GM19372 (cell line): ENCODE measurements around the gene ACVR2A.

Source experiments
- ATAC-seq: cut with Tn5 transposase; IDR thresholded peaks from one replicate; pipeline ENCODE4 v1.9.1; 2021; ENCODE audit warnings: mild to moderate bottlenecking, low read depth, moderate library complexity; ENCODE audit not compliant: unreplicated experiment

Gene ACVR2A

DNA sequence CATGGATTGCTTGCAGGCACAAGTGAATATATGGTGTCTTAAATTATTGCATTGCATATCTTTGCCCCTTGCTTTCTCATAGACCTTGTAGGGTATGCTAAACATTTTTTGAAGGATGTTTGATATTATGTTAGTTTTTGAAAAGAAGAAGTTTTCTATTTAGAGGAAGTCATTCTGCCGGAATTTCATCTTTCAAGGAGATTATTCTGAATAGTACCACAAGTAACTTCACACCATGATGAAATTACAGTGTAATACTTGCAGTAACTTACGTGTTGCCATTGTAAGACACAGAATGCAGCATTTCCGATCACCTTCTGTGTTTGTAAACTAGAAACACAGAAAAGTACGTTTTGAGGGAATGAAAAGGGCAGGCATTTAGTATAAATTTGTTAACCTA lies 71.9 kb downstream of the ACVR2A start:
- ATAC-seq: no peak

DNA sequence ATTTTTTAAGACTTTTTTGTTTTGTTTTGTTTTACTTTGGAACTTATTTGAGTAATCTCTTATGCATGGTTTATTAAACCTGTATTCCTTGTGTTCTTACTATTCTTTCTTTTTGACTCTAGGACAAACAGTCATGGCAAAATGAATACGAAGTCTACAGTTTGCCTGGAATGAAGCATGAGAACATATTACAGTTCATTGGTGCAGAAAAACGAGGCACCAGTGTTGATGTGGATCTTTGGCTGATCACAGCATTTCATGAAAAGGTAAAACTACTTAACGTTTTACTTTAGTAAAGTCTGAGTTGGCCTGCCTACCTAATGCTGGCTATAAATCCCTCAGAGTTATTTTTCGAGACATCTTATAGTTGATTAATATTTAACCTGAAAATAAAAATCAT lies 72.3 kb downstream of the ACVR2A start:
- no peak for ATAC-seq

DNA sequence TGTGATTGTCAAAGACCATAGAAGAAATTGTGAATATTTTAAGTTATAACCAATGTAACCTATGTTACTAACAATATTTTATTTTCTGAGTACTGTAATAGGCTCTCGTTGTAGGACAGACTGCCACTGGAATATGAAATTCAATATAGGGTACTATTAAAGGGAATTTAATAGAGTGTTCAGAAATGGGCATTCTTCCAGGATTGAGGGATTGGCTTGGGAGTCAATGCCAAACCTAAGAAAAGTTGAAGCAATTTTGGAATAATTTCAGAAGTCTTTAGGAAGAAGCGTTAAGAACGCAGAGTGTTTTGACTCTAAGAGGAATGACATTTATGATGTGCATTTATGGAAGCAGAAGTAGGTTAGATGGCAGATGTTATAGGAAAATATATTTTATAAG lies 79.0 kb downstream of the ACVR2A start:
- no peak for ATAC-seq

DNA sequence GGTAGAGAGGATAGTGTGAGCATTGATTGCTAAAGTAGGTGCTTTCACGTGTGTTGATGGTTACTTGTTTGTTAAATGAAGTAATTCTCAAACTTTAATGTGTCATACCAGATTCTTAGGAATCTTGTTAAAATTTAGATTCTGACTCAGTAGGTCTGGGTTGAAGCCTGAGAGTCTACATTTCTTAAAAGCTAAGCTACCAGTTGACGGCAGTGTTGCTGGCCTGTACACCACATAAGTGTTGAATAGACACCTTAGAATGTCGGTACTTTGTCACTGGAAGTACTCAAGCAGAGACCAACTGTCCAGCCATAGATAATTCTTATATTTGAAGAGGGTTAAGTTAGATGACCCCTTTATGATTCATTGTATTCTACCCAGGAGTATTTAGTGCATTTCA lies 79.8 kb downstream of the ACVR2A start:
- ATAC-seq: no peak

DNA sequence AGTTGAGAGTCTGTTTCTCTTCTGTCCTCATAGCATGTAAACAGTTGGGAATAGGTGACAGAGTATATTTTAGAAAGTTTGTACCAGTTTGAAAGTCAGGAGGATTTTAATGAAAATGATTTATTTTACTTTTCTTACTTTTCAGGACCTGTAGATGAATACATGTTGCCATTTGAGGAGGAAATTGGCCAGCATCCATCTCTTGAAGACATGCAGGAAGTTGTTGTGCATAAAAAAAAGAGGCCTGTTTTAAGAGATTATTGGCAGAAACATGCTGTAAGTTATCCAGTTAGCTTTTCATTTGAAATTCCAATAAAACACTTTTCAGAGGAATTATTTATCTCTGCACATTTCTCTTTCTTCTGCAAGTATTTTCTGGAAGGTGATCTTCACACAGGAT lies 81.1 kb downstream of the ACVR2A start:
- no peak for ATAC-seq

DNA sequence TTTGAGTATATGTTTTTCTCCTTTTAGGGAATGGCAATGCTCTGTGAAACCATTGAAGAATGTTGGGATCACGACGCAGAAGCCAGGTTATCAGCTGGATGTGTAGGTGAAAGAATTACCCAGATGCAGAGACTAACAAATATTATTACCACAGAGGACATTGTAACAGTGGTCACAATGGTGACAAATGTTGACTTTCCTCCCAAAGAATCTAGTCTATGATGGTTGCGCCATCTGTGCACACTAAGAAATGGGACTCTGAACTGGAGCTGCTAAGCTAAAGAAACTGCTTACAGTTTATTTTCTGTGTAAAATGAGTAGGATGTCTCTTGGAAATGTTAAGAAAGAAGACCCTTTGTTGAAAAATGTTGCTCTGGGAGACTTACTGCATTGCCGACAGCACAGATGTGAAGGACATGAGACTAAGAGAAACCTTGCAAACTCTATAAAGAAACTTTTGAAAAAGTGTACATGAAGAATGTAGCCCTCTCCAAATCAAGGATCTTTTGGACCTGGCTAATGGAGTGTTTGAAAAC lies 82.3 kb downstream of the ACVR2A start:
- ATAC-seq: no peak

DNA sequence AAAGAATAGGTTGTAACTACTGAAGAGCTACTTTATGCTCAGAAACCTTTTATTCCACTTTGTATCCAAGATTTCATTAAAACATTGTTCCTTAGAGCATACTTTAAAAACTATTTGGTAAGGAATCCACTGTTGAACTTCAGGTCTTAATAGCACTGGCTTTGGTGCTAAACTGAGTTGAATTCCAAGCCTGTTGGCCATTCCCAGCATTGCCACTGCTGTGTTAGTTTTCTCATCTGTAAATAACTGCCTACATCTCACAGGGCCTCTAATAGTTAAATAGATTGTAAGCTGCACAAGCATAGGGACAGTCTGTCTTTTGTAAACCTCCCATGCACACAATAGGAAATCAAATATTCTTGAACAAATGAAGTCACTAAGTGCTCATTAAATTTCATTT lies 89.1 kb downstream of the ACVR2A start:
- ATAC-seq: no peak

DNA sequence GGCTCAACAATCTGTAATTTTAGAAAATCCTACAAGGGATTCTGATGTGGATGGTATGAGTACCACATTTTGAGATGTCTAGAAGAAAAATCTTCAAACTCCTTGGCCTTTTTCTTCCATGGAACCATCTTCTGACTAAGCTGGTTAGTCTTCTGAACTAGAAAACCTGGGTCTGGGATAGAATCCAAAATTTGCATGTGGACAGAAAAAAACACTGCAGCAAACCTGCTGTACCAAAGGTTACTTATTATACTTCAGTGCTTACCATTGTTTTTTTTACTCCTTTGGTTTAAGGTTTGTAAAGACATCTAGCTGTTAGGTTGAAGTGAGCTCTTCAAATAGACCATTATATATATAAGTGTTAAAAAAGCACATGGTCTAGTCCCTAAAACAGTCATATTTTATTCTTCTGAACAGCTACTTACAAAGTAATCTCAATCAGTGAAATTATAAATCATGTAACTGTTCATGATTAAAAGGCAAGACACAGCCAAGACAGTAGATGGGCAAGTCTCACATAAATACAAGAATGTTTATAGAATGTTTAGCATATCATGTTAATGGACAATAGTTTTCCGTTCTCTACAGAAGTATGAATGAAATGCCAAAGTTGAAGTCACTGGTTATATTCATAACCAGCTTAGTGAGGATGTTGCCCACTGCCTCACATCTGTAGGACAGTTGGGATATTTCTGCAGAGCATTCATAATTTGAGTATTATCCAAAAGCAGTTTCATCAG lies 90.2 kb downstream of the ACVR2A start:
- no peak for ATAC-seq

DNA sequence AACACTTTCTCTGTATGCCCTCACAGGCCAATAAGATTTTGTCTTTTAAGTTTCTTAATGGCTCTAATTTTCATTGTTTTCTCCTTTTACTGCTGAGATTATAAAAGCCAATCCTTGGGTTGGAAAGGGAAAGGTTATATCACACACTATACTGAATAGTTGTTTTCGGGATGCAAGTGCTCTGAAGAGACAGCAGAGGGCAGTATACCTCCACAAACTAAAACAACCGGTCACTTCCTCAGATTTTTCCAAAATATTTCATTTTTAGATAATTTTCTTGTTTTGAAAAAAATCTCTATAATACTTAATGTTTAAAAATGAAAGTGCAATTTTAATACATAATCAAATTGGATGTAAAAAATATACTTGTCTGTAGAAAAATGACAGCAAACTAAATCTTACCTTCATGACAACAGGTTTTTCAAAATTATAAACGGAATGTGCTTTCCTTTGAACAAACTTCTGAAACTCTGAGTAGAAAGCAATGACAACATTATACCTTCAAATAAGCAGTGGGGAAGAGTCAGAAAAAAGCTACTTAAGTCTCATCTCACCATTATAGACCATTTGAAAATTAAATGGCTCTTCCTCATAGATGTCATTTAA lies 93.0 kb downstream of the ACVR2A start:
- ATAC-seq: peak; percentile 65

DNA sequence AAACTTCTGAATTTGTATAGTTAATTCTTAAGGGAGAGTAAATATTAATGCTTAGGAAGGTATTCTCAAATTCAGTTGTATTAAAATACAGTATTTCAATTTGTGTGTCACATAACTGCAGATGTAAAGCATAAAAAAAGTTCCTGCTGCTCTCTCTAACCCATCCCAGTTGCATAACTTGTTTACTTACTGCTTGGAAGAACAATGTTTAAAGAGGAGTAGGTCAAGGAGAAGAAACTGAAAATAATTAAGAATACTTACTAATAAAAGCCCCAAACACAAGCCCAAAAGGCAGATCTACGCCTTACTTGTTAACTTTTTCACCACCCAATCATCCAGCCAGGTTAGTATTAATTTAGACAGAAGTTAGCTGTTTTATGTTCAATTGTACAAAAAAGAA lies 94.5 kb downstream of the ACVR2A start:
- no peak for ATAC-seq

DNA sequence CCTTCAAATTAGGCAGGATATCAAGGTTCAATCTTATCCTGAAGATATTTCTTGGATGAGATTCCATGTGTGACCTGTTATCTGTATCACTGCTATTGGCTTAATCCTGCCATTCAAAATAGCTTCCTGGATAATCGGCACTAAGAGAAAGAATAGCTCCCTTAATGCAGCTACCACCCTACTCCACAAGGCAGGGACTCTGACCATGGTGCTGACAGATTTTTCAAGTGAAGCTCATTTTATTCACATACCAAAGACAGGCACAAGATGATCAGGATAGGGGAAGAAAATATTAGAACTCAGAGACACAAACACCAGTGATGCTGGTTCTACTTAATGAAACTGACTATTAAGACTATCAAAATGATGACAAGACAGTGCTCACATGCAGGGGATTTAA lies 100.8 kb downstream of the ACVR2A start:
- no peak for ATAC-seq

DNA sequence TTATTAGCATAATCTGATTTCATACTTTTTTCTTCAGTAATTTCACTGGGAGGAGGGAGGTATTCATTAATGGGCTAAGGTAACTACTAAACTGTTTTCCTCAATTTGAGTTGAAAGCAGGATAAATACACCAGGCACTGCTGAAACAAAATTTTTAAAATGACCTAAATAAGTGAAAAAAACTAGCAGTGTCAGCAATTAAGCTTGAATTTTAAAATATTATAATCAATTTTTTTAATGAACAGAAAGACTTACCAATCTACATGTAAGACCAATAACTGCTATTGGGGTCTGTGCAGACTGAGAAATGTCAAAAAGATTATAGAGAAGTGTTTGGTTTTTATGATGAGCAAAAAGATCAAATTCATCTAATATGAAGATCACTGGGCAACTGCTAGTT lies 107.3 kb downstream of the ACVR2A start:
- no peak for ATAC-seq

DNA sequence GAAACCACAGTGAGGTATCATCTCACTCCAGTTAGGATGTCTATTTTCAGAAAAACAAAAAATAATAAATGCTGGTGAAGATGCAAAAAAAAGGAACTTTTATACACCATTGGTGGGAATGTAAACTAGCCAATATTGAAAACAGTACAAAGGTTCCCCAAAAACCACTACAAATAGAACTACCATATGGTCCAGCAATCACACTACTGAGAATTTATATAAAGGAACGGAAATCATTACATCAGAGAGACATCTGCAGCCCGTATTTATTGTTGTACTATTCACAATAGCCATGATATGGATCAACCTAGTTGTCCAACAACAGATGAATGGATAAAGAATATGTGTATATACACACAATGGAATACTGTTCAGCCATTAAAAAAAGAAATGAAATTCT lies 123.7 kb downstream of the ACVR2A start:
- ATAC-seq: no peak

DNA sequence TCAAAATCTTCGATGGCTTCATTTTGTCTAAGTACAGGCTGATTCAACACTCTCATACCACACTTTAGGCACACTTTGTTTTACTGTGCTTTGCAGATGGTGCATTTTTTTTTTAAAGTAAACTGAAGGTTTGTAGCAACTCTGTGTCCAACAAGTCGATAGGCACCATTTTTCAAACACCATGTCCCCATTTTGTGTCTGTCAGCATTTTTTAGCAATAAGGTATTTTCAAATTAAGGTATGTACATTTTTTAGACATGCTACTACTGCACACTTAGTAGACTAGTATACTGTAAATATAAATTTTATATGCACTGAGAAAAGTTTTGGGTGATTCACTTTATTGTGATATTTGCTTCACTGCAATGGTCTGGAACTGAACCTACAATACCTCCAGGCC lies 131.3 kb downstream of the ACVR2A start:
- ATAC-seq: no peak

DNA sequence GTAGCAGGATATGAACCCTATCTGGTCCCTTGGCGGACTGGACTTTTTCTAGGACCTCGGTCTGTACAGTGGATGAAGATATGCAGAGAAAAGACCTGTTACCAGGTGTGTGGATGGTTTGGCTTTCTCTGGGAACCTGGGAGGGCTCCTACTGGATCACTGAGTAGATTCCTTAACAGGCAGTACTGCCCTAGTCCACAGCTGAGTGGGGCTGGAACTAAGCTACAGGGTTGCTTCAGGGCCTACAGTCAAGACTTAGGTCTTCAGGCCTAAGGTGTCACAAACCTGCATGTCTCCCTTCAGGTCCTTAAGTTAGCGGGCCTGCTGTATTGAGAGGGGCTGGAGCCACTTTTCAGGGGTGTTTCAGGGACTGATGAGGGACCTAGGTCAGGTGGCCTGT lies 132.8 kb downstream of the ACVR2A start:
- ATAC-seq: no peak
